ENCODE results near the gene FAM53B. TPM values are rescaled to one million over a fixed set of nuclear protein-coding genes. Genes with fewer than 3 reads are reported as not detected.

The FAM53B gene
- total RNA-seq, 2 donors from 2014 or later: 19.3 to 22.6 TPM

DNA sequence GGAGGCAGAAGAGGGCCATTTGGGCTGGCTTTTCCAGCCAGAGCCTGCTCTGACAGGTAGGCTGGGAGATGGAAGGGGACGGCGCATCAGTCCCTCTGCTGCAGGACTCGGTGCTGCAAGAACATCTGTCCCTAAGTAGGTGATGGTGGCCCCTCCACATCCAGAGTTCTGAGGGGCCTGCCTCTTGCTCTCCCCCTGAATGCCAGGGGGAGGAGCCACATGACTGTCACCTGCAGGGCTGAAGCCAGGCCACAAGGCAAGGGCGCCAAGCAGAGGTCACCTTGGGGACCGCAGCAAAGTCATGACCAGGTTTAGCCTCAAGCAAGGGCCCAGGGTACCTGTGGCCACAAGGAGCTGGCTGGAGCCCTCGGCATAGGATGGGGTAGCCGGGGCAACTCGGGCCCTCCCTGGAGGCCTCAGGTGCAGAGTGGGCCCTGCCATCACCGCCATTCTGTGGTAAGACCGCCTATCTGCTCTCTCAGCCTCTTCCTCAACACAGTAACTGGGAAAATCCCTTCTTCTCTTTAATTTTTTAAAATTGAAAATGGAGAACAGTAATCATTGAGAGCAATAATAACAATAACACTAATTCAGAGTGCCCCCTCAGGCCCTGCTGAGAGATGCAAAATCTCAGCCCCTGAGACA is 99.3 kb downstream of the FAM53B start:
- H3K4me1 ChIP-seq (ENCODE audit: control insufficient read depth, insufficient read depth, low read length): peaks cover 4% of the 10 kb centered on the region
- no peak overlapping the region for H3K9ac ChIP-seq (ENCODE audit: extremely low read depth, low read length, poor library complexity, severe bottlenecking)
- TF ChIP-seq, protein P1, sequence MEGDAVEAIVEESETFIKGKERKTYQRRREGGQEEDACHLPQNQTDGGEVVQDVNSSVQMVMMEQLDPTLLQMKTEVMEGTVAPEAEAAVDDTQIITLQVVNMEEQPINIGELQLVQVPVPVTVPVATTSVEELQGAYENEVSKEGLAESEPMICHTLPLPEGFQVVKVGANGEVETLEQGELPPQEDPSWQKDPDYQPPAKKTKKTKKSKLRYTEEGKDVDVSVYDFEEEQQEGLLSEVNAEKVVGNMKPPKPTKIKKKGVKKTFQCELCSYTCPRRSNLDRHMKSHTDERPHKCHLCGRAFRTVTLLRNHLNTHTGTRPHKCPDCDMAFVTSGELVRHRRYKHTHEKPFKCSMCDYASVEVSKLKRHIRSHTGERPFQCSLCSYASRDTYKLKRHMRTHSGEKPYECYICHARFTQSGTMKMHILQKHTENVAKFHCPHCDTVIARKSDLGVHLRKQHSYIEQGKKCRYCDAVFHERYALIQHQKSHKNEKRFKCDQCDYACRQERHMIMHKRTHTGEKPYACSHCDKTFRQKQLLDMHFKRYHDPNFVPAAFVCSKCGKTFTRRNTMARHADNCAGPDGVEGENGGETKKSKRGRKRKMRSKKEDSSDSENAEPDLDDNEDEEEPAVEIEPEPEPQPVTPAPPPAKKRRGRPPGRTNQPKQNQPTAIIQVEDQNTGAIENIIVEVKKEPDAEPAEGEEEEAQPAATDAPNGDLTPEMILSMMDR (conservative IDR thresholded peaks at IDR 0.05): peak; percentile 44
- Mint-ChIP-seq H3K4me3 (no peak overlapping the region), H3K27ac (no peak overlapping the region), H3K9me3 (no peaks in the 10 kb centered on the region), H3K27me3 (ENCODE audit: insufficient read depth) (no peaks in the 10 kb centered on the region), H3K4me1 (peaks cover 21% of the 10 kb centered on the region), H3K36me3 (ENCODE audit: low read depth) (no peaks in the 10 kb centered on the region)
- H3K27me3 ChIP-seq (ENCODE audit: control insufficient read depth, insufficient read depth, low read length, poor library complexity, severe bottlenecking): no peaks in the 10 kb centered on the region
- no peak overlapping the region for H3K4me3 ChIP-seq (ENCODE audit: low read length)
- H3K36me3 ChIP-seq (ENCODE audit: control insufficient read depth, insufficient read depth, low read length): no peaks in the 10 kb centered on the region
- peak overlapping the region; percentile 17 for H3K27ac ChIP-seq (ENCODE audit: low read depth, low read length)
- no peaks in the 10 kb centered on the region for H3K9me3 ChIP-seq (ENCODE audit: control insufficient read depth, low read length)
- 95 to 96% methylated on average over 4 to 10 of the region's 10 CpGs for WGBS, 2 experiments (ENCODE audit: insufficient coverage in 1 of 2, insufficient read length in 1 of 2)
- peak; percentile 78 for DNase-seq

DNA sequence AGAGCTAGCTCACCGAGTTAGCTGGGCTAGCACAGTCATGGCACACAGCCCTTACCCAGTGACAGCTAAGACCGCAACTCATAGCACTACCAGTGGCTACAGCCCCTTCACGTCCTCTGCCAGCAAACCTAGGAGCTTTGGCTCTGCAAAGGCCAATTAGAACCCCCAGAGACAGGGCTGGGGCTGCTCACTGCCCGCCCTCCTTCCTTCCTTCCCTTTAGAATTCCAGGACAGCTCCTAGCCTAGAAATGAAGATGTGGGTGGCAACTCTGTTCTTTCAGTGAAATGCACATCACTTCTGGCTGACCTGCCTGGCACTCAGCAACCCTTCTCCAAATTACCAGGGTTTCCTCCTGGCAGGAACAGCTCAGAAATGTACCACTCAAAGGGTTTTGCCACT is 99.9 kb downstream of the FAM53B start:
- Mint-ChIP-seq H3K9me3 (no peaks in the 10 kb centered on the region), H3K36me3 (ENCODE audit: low read depth) (no peaks in the 10 kb centered on the region), H3K4me3 (no peak overlapping the region), H3K4me1 (peaks cover 21% of the 10 kb centered on the region), H3K27ac (no peak overlapping the region), H3K27me3 (ENCODE audit: insufficient read depth) (no peaks in the 10 kb centered on the region)
- Histone ChIP-seq H3K36me3 (ENCODE audit: control insufficient read depth, insufficient read depth, low read length) (no peaks in the 10 kb centered on the region), H3K4me3 (ENCODE audit: low read length) (no peak overlapping the region), H3K4me1 (ENCODE audit: control insufficient read depth, insufficient read depth, low read length) (peaks cover 4% of the 10 kb centered on the region), H3K9ac (ENCODE audit: extremely low read depth, low read length, poor library complexity, severe bottlenecking) (no peak overlapping the region), H3K27ac (ENCODE audit: low read depth, low read length) (peak overlapping the region; percentile 70), H3K27me3 (ENCODE audit: control insufficient read depth, insufficient read depth, low read length, poor library complexity, severe bottlenecking) (no peaks in the 10 kb centered on the region), H3K9me3 (ENCODE audit: control insufficient read depth, low read length) (no peaks in the 10 kb centered on the region)
- DNase-seq: no peak
- 92 to 93% methylated on average over 3 to 4 of the region's 4 CpGs for WGBS, 2 experiments (ENCODE audit: insufficient coverage in 1 of 2, insufficient read length in 1 of 2)
- TF ChIP-seq, protein P1 (conservative IDR thresholded peaks at IDR 0.05): no peak

- H3K36me3 Mint-ChIP-seq (ENCODE audit: low read depth): no peaks in the 10 kb centered on the region
Measured at GRCh38 chr10:124643330-124644009, 100.7 kb downstream of the FAM53B start.

More at GRCh38 chr10:124643330-124644009, 100.7 kb downstream of the FAM53B start:
- no peak overlapping the region for H3K4me3 ChIP-seq (ENCODE audit: low read length)
- peak overlapping the region; percentile 70 for H3K27ac ChIP-seq (ENCODE audit: low read depth, low read length)
- no peaks in the 10 kb centered on the region for H3K9me3 ChIP-seq (ENCODE audit: control insufficient read depth, low read length)
- TF ChIP-seq, protein P1 (conservative IDR thresholded peaks at IDR 0.05): no peak
- Mint-ChIP-seq H3K9me3 (no peaks in the 10 kb centered on the region), H3K4me1 (peaks cover 21% of the 10 kb centered on the region), H3K27ac (no peak overlapping the region), H3K4me3 (no peak overlapping the region), H3K27me3 (ENCODE audit: insufficient read depth) (no peaks in the 10 kb centered on the region)
- H3K4me1 ChIP-seq (ENCODE audit: control insufficient read depth, insufficient read depth, low read length): peaks cover 4% of the 10 kb centered on the region
- no peaks in the 10 kb centered on the region for H3K27me3 ChIP-seq (ENCODE audit: control insufficient read depth, insufficient read depth, low read length, poor library complexity, severe bottlenecking)
- H3K36me3 ChIP-seq (ENCODE audit: control insufficient read depth, insufficient read depth, low read length): no peaks in the 10 kb centered on the region
- no peak for DNase-seq
- WGBS, 2 experiments (ENCODE audit: insufficient coverage in 1 of 2, insufficient read length in 1 of 2): 93 to 94% methylated on average over 24 to 30 of the region's 30 CpGs
- no peak overlapping the region for H3K9ac ChIP-seq (ENCODE audit: extremely low read depth, low read length, poor library complexity, severe bottlenecking)
